Measurements from ENCODE around the gene DIAPH2.

GRCh38 chrX:97524997-97525396 lies 840.4 kb downstream of the DIAPH2 start:
- TF ChIP-seq POLR2A (IDR thresholded peaks at IDR 0.05) (no peak), EP300 (IDR thresholded peaks at IDR 0.05; ENCODE audit: low read depth) (no peak)
- TF ChIP-seq, protein P1, sequence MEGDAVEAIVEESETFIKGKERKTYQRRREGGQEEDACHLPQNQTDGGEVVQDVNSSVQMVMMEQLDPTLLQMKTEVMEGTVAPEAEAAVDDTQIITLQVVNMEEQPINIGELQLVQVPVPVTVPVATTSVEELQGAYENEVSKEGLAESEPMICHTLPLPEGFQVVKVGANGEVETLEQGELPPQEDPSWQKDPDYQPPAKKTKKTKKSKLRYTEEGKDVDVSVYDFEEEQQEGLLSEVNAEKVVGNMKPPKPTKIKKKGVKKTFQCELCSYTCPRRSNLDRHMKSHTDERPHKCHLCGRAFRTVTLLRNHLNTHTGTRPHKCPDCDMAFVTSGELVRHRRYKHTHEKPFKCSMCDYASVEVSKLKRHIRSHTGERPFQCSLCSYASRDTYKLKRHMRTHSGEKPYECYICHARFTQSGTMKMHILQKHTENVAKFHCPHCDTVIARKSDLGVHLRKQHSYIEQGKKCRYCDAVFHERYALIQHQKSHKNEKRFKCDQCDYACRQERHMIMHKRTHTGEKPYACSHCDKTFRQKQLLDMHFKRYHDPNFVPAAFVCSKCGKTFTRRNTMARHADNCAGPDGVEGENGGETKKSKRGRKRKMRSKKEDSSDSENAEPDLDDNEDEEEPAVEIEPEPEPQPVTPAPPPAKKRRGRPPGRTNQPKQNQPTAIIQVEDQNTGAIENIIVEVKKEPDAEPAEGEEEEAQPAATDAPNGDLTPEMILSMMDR (IDR thresholded peaks at IDR 0.05), result no peak
